Ishikawa (cell line): Measurements from ENCODE around the gene GNAO1.

Experiments used
- CEBPB ChIP-seq: IDR thresholded peaks from 2 replicates; pipeline ENCODE4 v1.6.1; 2012
- CREB1 ChIP-seq: IDR thresholded peaks from 2 replicates; pipeline ENCODE4 v1.6.1; 2012; ENCODE audit warnings: low read depth
- EGR1 ChIP-seq: IDR thresholded peaks from 2 replicates; pipeline ENCODE4 v1.6.1; 2012
- EP300 ChIP-seq: IDR thresholded peaks from 2 replicates; pipeline ENCODE4 v1.6.1; 2012; ENCODE audit warnings: borderline replicate concordance
- FOXM1 ChIP-seq: IDR thresholded peaks from 2 replicates; pipeline ENCODE4 v1.6.1; 2012; ENCODE audit warnings: low read depth, borderline replicate concordance
- NFIC ChIP-seq: IDR thresholded peaks from 2 replicates; pipeline ENCODE4 v1.6.1; 2012
- RAD21 ChIP-seq: IDR thresholded peaks from 2 replicates; pipeline ENCODE4 v1.6.1; 2012; ENCODE audit warnings: low read depth
- TAF1 ChIP-seq: IDR thresholded peaks from 2 replicates; pipeline ENCODE4 v1.6.1; 2012; ENCODE audit warnings: low read depth, mild to moderate bottlenecking
- TCF12 ChIP-seq: IDR thresholded peaks from 2 replicates; pipeline ENCODE4 v1.6.1; 2012; ENCODE audit warnings: low read depth
- TEAD4 ChIP-seq: IDR thresholded peaks from 2 replicates; pipeline ENCODE4 v1.6.1; 2012
- USF1 ChIP-seq: IDR thresholded peaks from 2 replicates; pipeline ENCODE4 v1.6.1; 2012
- YY1 ChIP-seq: IDR thresholded peaks from 2 replicates; pipeline ENCODE4 v1.6.1; 2012; ENCODE audit warnings: low read depth
- ZBTB7A ChIP-seq: IDR thresholded peaks from 2 replicates; pipeline ENCODE4 v1.6.1; 2012; ENCODE audit warnings: low read depth
- TF ChIP-seq, protein P1 (sequence below): IDR thresholded peaks from 2 replicates; pipeline ENCODE4 v1.6.1; 2012; ENCODE audit warnings: low read depth, mild to moderate bottlenecking
- TF ChIP-seq, protein P2 (sequence below): IDR thresholded peaks from 2 replicates; pipeline ENCODE4 v1.6.1; 2012

GNAO1 gene

GRCh38 chr16:56258508-56259424 lies 67.5 kb downstream of the GNAO1 start:
- TF ChIP-seq, protein P1, sequence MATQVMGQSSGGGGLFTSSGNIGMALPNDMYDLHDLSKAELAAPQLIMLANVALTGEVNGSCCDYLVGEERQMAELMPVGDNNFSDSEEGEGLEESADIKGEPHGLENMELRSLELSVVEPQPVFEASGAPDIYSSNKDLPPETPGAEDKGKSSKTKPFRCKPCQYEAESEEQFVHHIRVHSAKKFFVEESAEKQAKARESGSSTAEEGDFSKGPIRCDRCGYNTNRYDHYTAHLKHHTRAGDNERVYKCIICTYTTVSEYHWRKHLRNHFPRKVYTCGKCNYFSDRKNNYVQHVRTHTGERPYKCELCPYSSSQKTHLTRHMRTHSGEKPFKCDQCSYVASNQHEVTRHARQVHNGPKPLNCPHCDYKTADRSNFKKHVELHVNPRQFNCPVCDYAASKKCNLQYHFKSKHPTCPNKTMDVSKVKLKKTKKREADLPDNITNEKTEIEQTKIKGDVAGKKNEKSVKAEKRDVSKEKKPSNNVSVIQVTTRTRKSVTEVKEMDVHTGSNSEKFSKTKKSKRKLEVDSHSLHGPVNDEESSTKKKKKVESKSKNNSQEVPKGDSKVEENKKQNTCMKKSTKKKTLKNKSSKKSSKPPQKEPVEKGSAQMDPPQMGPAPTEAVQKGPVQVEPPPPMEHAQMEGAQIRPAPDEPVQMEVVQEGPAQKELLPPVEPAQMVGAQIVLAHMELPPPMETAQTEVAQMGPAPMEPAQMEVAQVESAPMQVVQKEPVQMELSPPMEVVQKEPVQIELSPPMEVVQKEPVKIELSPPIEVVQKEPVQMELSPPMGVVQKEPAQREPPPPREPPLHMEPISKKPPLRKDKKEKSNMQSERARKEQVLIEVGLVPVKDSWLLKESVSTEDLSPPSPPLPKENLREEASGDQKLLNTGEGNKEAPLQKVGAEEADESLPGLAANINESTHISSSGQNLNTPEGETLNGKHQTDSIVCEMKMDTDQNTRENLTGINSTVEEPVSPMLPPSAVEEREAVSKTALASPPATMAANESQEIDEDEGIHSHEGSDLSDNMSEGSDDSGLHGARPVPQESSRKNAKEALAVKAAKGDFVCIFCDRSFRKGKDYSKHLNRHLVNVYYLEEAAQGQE: no peak
- no peak for TF ChIP-seq NFIC

DNA sequence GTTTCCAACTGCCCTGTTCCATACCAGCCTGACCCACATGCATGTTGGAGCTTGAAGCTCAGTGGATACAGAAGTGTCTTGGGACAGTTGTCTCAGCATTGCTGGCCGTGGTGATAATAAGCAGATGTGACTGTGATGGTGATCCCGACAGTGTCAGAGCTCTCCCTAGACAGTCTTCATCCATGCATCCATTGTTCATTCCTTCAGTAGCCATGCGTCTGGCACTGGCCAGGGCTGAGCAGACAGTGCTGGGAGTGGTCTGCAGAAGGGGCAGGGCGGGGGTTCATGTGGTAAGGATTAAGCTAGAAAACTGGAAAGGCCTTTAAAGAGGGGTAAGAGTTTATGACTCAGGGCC lies 68.1 kb downstream of the GNAO1 start:
- no peak for TF ChIP-seq USF1
- no peak for TF ChIP-seq CEBPB
- no peak for TF ChIP-seq TCF12
- no peak for TF ChIP-seq CREB1
- no peak for TF ChIP-seq TAF1
- no peak for TF ChIP-seq TEAD4
- no peak for TF ChIP-seq EP300
- TF ChIP-seq FOXM1: no peak
- no peak for TF ChIP-seq ZBTB7A
- TF ChIP-seq, protein P1: no peak
- TF ChIP-seq YY1: no peak
- TF ChIP-seq RAD21: no peak
- no peak for TF ChIP-seq NFIC
- TF ChIP-seq, protein P2, sequence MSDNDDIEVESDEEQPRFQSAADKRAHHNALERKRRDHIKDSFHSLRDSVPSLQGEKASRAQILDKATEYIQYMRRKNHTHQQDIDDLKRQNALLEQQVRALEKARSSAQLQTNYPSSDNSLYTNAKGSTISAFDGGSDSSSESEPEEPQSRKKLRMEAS: no peak
- TF ChIP-seq EGR1: no peak

- TF ChIP-seq TAF1 (no peak), FOXM1 (no peak), YY1 (no peak), NFIC (no peak), EP300 (no peak), RAD21 (no peak), ZBTB7A (no peak), CREB1 (no peak)
- TF ChIP-seq, protein P2: no peak
Measured at GRCh38 chr16:56260378-56261160, 69.3 kb downstream of the GNAO1 start.

GRCh38 chr16:56261656-56262055 lies 70.4 kb downstream of the GNAO1 start:
- no peak for TF ChIP-seq EGR1
- TF ChIP-seq, protein P1: no peak
- TF ChIP-seq, protein P2: no peak
- TF ChIP-seq TAF1: no peak
- no peak for TF ChIP-seq EP300
- TF ChIP-seq TEAD4: no peak
- TF ChIP-seq CEBPB: no peak
- TF ChIP-seq NFIC: no peak
- no peak for TF ChIP-seq RAD21
- no peak for TF ChIP-seq TCF12
- TF ChIP-seq CREB1: no peak
